ENCODE measurements around the gene ERC2. TPM values are rescaled to one million over a fixed set of nuclear protein-coding genes. Genes with fewer than 3 reads are reported as not detected.

ERC2 gene
- total RNA-seq, 1 experiment from 2014 or later, result 0.90 TPM

DNA sequence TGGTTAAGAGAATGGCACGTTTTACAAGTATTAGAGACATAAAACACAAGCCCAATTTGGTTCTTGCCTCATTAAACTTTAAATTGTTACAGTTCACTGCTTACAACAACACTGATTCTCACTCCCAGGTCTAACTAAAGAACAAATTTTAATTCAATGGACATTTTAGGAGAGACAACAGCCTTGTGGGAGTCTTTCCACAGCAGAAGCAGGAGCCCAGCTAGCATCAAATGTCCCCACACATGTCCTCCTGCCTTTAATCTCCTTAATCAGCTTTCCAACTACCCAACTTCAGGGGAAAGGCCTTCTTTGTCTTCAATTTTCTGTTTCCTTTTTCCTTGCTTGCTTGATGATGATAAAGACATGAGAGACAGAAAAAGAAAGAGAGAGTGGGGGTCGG, 693.4 kb downstream of the ERC2 start:
- Histone ChIP-seq H3K4me3 (ENCODE audit: low read depth, low read length, poor library complexity, severe bottlenecking) (no peak overlapping the region), H3K27ac (ENCODE audit: low read depth, low read length, poor library complexity, severe bottlenecking) (no peak overlapping the region), H3K36me3 (ENCODE audit: insufficient read depth, low read length, poor library complexity, severe bottlenecking) (no peaks in the 10 kb centered on the region), H3K9me3 (ENCODE audit: low read depth, low read length, poor library complexity, severe bottlenecking) (no peaks in the 10 kb centered on the region), H3K27me3 (replicated peaks; ENCODE audit: insufficient read depth, low read depth, low read length, poor library complexity) (no peaks in the 10 kb centered on the region), H3K4me1 (ENCODE audit: insufficient read depth, low read length, poor library complexity, severe bottlenecking) (no peaks in the 10 kb centered on the region)
- DNase-seq (ENCODE audit: low spot score), result no peak
- intact Hi-C loops (cut with micrococcal nuclease; ENCODE audit: unreplicated experiment), result no loop called here
- POLR2A ChIA-PET (ENCODE audit: low non-redundant PET), result no interaction called here
- no TSS peak for BruUV-seq (replicated peaks)
- no peak for TF ChIP-seq EZH2 (IDR thresholded peaks at IDR 0.05; ENCODE audit: borderline replicate concordance, low read depth, low read length, poor library complexity, severe bottlenecking)
- TF ChIP-seq, protein P1, sequence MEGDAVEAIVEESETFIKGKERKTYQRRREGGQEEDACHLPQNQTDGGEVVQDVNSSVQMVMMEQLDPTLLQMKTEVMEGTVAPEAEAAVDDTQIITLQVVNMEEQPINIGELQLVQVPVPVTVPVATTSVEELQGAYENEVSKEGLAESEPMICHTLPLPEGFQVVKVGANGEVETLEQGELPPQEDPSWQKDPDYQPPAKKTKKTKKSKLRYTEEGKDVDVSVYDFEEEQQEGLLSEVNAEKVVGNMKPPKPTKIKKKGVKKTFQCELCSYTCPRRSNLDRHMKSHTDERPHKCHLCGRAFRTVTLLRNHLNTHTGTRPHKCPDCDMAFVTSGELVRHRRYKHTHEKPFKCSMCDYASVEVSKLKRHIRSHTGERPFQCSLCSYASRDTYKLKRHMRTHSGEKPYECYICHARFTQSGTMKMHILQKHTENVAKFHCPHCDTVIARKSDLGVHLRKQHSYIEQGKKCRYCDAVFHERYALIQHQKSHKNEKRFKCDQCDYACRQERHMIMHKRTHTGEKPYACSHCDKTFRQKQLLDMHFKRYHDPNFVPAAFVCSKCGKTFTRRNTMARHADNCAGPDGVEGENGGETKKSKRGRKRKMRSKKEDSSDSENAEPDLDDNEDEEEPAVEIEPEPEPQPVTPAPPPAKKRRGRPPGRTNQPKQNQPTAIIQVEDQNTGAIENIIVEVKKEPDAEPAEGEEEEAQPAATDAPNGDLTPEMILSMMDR (conservative IDR thresholded peaks at IDR 0.05; ENCODE audit: low read depth, low read length), result no peak
- CTCF ChIA-PET, result no interaction called here

DNA sequence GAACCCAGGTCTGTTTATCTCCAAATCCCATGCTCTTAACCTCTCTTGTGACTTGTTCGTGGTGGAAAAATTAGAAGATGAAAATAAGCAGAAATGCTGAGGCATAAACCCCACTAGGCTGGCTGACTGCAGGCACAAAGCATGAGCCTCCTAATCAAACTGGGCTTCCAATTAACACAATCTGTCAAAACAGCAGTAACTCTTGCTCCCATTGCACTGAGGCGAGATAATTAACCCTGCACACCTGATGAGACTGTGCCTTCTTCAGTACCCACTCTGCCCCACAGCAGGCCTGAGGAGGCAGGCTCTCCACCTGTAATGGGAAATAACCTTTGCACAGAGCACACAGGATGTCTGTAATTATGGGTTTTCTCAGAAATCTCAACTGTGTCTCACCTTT, 696.8 kb downstream of the ERC2 start:
- no peak for TF ChIP-seq EZH2 (IDR thresholded peaks at IDR 0.05; ENCODE audit: borderline replicate concordance, low read depth, low read length, poor library complexity, severe bottlenecking)
- TF ChIP-seq, protein P1 (conservative IDR thresholded peaks at IDR 0.05; ENCODE audit: low read depth, low read length), result no peak
- no peaks in the 10 kb centered on the region for H3K36me3 ChIP-seq (ENCODE audit: insufficient read depth, low read length, poor library complexity, severe bottlenecking)
- intact Hi-C loops (cut with micrococcal nuclease; ENCODE audit: unreplicated experiment), result no loop called here
- no peak for DNase-seq (ENCODE audit: low spot score)
- H3K27me3 ChIP-seq (replicated peaks; ENCODE audit: insufficient read depth, low read depth, low read length, poor library complexity), result no peaks in the 10 kb centered on the region
- ChIA-PET CTCF (no interaction called here), POLR2A (ENCODE audit: low non-redundant PET) (no interaction called here)
- H3K4me1 ChIP-seq (ENCODE audit: insufficient read depth, low read length, poor library complexity, severe bottlenecking), result no peaks in the 10 kb centered on the region
- H3K9me3 ChIP-seq (ENCODE audit: low read depth, low read length, poor library complexity, severe bottlenecking), result no peaks in the 10 kb centered on the region
- no peak overlapping the region for H3K27ac ChIP-seq (ENCODE audit: low read depth, low read length, poor library complexity, severe bottlenecking)
- no peak overlapping the region for H3K4me3 ChIP-seq (ENCODE audit: low read depth, low read length, poor library complexity, severe bottlenecking)
- BruUV-seq (replicated peaks), result no TSS peak

DNA sequence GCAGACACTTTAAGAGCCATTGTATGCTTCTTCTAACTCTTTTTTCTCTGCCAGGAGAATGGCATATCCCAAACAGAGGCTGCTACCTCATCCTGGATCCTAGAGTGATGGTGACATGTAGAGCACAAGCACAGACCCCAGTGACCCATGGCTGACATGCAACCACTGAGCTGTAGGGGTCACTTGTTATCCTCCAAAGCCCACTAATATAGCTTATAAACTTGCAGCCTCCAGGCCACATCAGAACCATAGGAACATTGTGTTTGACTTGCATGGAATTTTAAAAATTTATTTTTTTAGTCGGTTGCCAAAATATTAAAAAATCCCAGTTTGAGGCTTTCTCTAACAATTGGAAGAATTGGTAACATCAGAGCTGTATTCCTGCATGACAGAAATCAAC, 698.2 kb downstream of the ERC2 start:
- no peaks in the 10 kb centered on the region for H3K27me3 ChIP-seq (replicated peaks; ENCODE audit: insufficient read depth, low read depth, low read length, poor library complexity)
- H3K36me3 ChIP-seq (ENCODE audit: insufficient read depth, low read length, poor library complexity, severe bottlenecking), result no peaks in the 10 kb centered on the region
- intact Hi-C loops (cut with micrococcal nuclease; ENCODE audit: unreplicated experiment), result no loop called here
- H3K9me3 ChIP-seq (ENCODE audit: low read depth, low read length, poor library complexity, severe bottlenecking), result no peaks in the 10 kb centered on the region
- H3K4me3 ChIP-seq (ENCODE audit: low read depth, low read length, poor library complexity, severe bottlenecking), result no peak overlapping the region
- ChIA-PET POLR2A (ENCODE audit: low non-redundant PET) (no interaction called here), CTCF (no interaction called here)
- DNase-seq (ENCODE audit: low spot score), result no peak
- no peak overlapping the region for H3K27ac ChIP-seq (ENCODE audit: low read depth, low read length, poor library complexity, severe bottlenecking)
- no peaks in the 10 kb centered on the region for H3K4me1 ChIP-seq (ENCODE audit: insufficient read depth, low read length, poor library complexity, severe bottlenecking)
- TF ChIP-seq, protein P1 (conservative IDR thresholded peaks at IDR 0.05; ENCODE audit: low read depth, low read length), result no peak
- TF ChIP-seq EZH2 (IDR thresholded peaks at IDR 0.05; ENCODE audit: borderline replicate concordance, low read depth, low read length, poor library complexity, severe bottlenecking), result no peak
- BruUV-seq (replicated peaks), result no TSS peak

Data from A673 (cell line).